Measurements from ENCODE around the gene NDOR1.

GRCh38 chr9:137215196-137215986, 9.9 kb downstream of the NDOR1 start:
- TF ChIP-seq POLR2A (IDR thresholded peaks at IDR 0.05) (no peak), CTCF (IDR thresholded peaks at IDR 0.05) (no peak)
